Neural cell (in vitro differentiated cells): ENCODE results near the gene USP7. TPM values are rescaled to one million over a fixed set of nuclear protein-coding genes. Genes with fewer than 3 reads are reported as not detected.

Source experiments
- H2AFZ ChIP-seq: fragments of 200-600, 300-800 bp; sonication (generic), shearing (Covaris generic); 2 replicates; pipeline ENCODE4 v1.6.0; 2014; ENCODE audit warnings: low read depth, mild to moderate bottlenecking, antibody characterized with exemption, low read length, moderate library complexity
- H3F3A ChIP-seq: fragments of 200-600 bp; shearing (Covaris generic); 2 replicates; pipeline ENCODE4 v1.6.1; 2016; ENCODE audit warnings: mild to moderate bottlenecking, moderate library complexity, mixed read lengths, antibody characterized with exemption, low read length; ENCODE audit not compliant: insufficient read depth, poor library complexity, severe bottlenecking
- H3K27ac ChIP-seq: fragments of 200-600, 300-800 bp; sonication (generic), shearing (Covaris generic); 2 replicates; pipeline ENCODE4 v1.5.1; 2014; ENCODE audit warnings: mild to moderate bottlenecking, low read length, moderate library complexity
- H3K27me3 ChIP-seq: fragments of 300-800, 200-600 bp; sonication (generic), shearing (Covaris generic); 2 replicates; pipeline ENCODE4 v1.6.0; 2014; ENCODE audit warnings: mild to moderate bottlenecking, low read depth, low read length, moderate library complexity; ENCODE audit not compliant: insufficient read depth
- H3K36me3 ChIP-seq: fragments of 300-800, 200-600 bp; sonication (generic), shearing (Covaris generic); 2 replicates; pipeline ENCODE4 v1.5.1; 2014; ENCODE audit warnings: mild to moderate bottlenecking, antibody characterized with exemption, low read length, moderate library complexity; ENCODE audit not compliant: insufficient read depth
- H3K4me2 ChIP-seq: fragments of 300-800, 200-600 bp; sonication (generic), shearing (Covaris generic); 2 replicates; pipeline ENCODE4 v1.6.0; 2014; ENCODE audit warnings: mild to moderate bottlenecking, low read length
- H3K4me3 ChIP-seq: fragments of 300-800, 200-600 bp; sonication (generic), shearing (Covaris generic); 2 replicates; pipeline ENCODE4 v1.5.1; 2014; ENCODE audit warnings: mild to moderate bottlenecking, low read length, moderate library complexity
- H3K79me2 ChIP-seq: fragments of 200-600 bp; shearing (Covaris generic); replicated peaks from 2 replicates; pipeline ENCODE4 v1.6.0; 2014; ENCODE audit warnings: mild to moderate bottlenecking, low read length, moderate library complexity; ENCODE audit not compliant: insufficient read depth
- H3K9ac ChIP-seq: fragments of 300-800, 200-600 bp; sonication (generic), shearing (Covaris generic); 2 replicates; pipeline ENCODE4 v1.6.1; 2016; ENCODE audit warnings: mild to moderate bottlenecking, low read length, mixed read lengths
- H3K9me2 ChIP-seq: fragments of 200-600 bp; shearing (Covaris generic); 2 replicates; pipeline ENCODE4 v1.6.1; 2016; ENCODE audit warnings: mild to moderate bottlenecking, low read length, mixed read lengths; ENCODE audit not compliant: insufficient read depth
- H3K9me3 ChIP-seq: fragments of 200-600, 300-800 bp; sonication (generic), shearing (Covaris generic); 2 replicates; pipeline ENCODE4 v1.6.1; 2016; ENCODE audit warnings: mild to moderate bottlenecking, mixed run types, low read length, moderate library complexity, mixed read lengths
- H4K20me1 ChIP-seq: fragments of 200-600 bp; shearing (Covaris generic); 2 replicates; pipeline ENCODE4 v1.6.1; 2016; ENCODE audit warnings: mild to moderate bottlenecking, mixed run types; ENCODE audit not compliant: insufficient read depth
- EP300 ChIP-seq: fragments of 450-650 bp; conservative IDR thresholded peaks from 2 replicates; pipeline ENCODE4 v1.6.1; 2014; ENCODE audit warnings: antibody characterized with exemption, mild to moderate bottlenecking, moderate library complexity; ENCODE audit not compliant: poor library complexity, severe bottlenecking
- EZH2 ChIP-seq: fragments of 200-600, 300-800 bp; shearing (Covaris generic), sonication (generic); IDR thresholded peaks from 2 replicates; pipeline ENCODE4 v1.6.1; 2014; ENCODE audit warnings: antibody characterized with exemption, low read length, borderline replicate concordance, mild to moderate bottlenecking; ENCODE audit not compliant: insufficient read depth, poor library complexity, severe bottlenecking
- MXI1 ChIP-seq: fragments of 450-650 bp; conservative IDR thresholded peaks from 2 replicates; pipeline ENCODE4 v1.6.1; 2014; ENCODE audit warnings: antibody characterized with exemption, mild to moderate bottlenecking; ENCODE audit not compliant: poor library complexity, severe bottlenecking
- POLR2AphosphoS5 ChIP-seq: IDR thresholded peaks from 2 replicates; pipeline ENCODE4 v1.6.1; 2012
- RAD21 ChIP-seq: fragments of 450-650 bp; conservative IDR thresholded peaks from 2 replicates; pipeline ENCODE4 v1.6.1; 2014; ENCODE audit warnings: antibody characterized with exemption, mild to moderate bottlenecking, moderate library complexity
- SMC3 ChIP-seq: fragments of 450-650 bp; conservative IDR thresholded peaks from 2 replicates; pipeline ENCODE4 v1.6.1; 2014; ENCODE audit warnings: antibody characterized with exemption, mild to moderate bottlenecking, moderate library complexity; ENCODE audit not compliant: poor library complexity
- TAF1 ChIP-seq: IDR thresholded peaks from 2 replicates; pipeline ENCODE4 v1.6.1; 2012; ENCODE audit warnings: low read depth
- polyA plus RNA-seq: library from polyadenylated mRNA; depleted of rRNA; stranded (reverse); fragments of >200 nt; gene quantifications from 2 replicates; pipeline ENCODE4 v1.2.3, GENCODE V29; 2014
- TF ChIP-seq, protein P1 (sequence below): fragments of 450-650 bp; IDR thresholded peaks from 2 replicates; pipeline ENCODE4 v1.5.1; 2014; ENCODE audit warnings: antibody characterized with exemption, mild to moderate bottlenecking, moderate library complexity; ENCODE audit not compliant: poor library complexity, severe bottlenecking
- TF ChIP-seq, protein P2 (sequence below): IDR thresholded peaks from 2 replicates; pipeline ENCODE4 v1.6.1; 2012; ENCODE audit warnings: borderline replicate concordance

USP7 gene
- polyA plus RNA-seq, 1 donor from 2014 or later: 52.5 TPM

DNA sequence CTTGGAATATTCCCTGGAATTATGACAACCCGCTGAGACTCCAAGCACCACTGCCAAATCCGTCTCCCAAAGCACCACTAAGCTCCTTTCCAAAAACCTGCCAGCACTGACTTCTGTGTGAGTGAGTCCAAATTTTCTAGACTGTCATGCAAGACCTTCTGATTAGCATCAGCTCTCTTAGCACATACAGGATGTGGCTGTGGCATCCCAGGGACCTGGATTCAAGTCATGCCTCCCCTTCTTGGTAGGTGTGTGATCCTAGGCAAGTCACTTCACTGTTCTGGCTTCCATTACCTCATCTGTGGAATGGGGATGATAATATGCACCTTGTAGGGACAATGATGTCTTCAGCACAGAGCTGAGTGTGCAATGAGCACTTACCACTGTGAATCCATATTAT lies 38.3 kb upstream of the USP7 start:
- TF ChIP-seq POLR2AphosphoS5: no peak
- TF ChIP-seq EP300: no peak
- Histone ChIP-seq H3K79me2 (no peaks in the 10 kb centered on the region), H3F3A (no peaks in the 10 kb centered on the region), H3K9me3 (no peaks in the 10 kb centered on the region), H3K27me3 (no peaks in the 10 kb centered on the region), H3K36me3 (no peaks in the 10 kb centered on the region), H3K4me3 (no peak overlapping the region), H3K4me2 (no peak overlapping the region), H3K27ac (no peak overlapping the region), H3K9ac (no peak overlapping the region), H2AFZ (no peak overlapping the region), H3K9me2 (no peaks in the 10 kb centered on the region), H4K20me1 (no peaks in the 10 kb centered on the region)

DNA sequence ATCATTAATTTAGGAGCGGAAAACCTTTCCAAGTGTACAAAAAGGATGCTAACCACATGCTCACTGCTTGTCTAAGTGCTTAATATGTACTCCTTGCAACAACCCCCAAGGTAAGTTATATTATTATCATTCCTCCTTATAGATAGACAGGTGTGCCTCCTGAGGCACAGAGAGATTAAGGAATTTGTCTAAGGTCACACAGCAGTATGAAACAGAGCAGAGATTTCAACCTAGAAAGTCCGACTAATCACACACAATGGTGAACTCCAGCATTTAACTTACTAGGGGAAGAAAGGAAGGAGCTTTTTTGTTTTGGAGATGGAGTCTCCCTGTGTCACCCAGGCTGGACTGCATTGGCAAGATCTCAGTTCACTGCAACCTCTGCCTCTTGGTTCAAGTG lies 37.0 kb upstream of the USP7 start:
- no peaks in the 10 kb centered on the region for H3K79me2 ChIP-seq
- no peaks in the 10 kb centered on the region for H3K36me3 ChIP-seq
- no peak overlapping the region for H3K4me3 ChIP-seq
- no peaks in the 10 kb centered on the region for H3F3A ChIP-seq
- TF ChIP-seq, protein P1, sequence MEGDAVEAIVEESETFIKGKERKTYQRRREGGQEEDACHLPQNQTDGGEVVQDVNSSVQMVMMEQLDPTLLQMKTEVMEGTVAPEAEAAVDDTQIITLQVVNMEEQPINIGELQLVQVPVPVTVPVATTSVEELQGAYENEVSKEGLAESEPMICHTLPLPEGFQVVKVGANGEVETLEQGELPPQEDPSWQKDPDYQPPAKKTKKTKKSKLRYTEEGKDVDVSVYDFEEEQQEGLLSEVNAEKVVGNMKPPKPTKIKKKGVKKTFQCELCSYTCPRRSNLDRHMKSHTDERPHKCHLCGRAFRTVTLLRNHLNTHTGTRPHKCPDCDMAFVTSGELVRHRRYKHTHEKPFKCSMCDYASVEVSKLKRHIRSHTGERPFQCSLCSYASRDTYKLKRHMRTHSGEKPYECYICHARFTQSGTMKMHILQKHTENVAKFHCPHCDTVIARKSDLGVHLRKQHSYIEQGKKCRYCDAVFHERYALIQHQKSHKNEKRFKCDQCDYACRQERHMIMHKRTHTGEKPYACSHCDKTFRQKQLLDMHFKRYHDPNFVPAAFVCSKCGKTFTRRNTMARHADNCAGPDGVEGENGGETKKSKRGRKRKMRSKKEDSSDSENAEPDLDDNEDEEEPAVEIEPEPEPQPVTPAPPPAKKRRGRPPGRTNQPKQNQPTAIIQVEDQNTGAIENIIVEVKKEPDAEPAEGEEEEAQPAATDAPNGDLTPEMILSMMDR: no peak
- TF ChIP-seq TAF1 (no peak), EZH2 (no peak), EP300 (no peak), SMC3 (no peak)
- H3K27me3 ChIP-seq: no peaks in the 10 kb centered on the region
- no peaks in the 10 kb centered on the region for H4K20me1 ChIP-seq
- no peak overlapping the region for H3K4me2 ChIP-seq
- no peak overlapping the region for H3K9ac ChIP-seq
- no peaks in the 10 kb centered on the region for H3K9me3 ChIP-seq
- H3K27ac ChIP-seq: no peak overlapping the region
- H3K9me2 ChIP-seq: no peaks in the 10 kb centered on the region
- H2AFZ ChIP-seq: no peak overlapping the region

DNA sequence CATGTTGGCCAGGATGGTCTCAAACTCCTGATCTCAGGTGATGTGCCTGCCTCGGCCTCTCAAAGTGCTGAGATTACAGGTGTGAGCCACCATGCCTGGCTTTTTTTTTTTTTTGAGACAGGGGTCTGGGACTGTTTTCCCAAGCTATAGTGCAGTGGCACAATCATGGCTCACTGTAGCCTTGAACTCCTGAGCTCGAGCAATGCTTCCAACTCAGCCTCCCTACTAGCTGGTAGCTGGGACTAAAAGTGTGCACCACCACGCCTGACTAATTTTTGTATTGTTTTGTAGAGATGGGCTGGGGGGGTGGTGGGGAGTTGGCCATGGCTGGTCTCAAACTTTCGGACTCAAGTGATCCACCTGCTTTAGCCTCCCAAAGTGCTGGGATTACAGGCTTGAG lies 36.1 kb upstream of the USP7 start:
- Histone ChIP-seq H3K9me3 (no peaks in the 10 kb centered on the region), H3K36me3 (no peaks in the 10 kb centered on the region), H3K4me2 (no peak overlapping the region), H2AFZ (no peak overlapping the region), H3K4me3 (no peak overlapping the region), H4K20me1 (no peaks in the 10 kb centered on the region), H3K79me2 (no peaks in the 10 kb centered on the region), H3K9ac (no peak overlapping the region), H3F3A (no peaks in the 10 kb centered on the region), H3K9me2 (no peaks in the 10 kb centered on the region), H3K27me3 (no peaks in the 10 kb centered on the region), H3K27ac (no peak overlapping the region)
- TF ChIP-seq MXI1 (no peak), EP300 (no peak), RAD21 (no peak), SMC3 (no peak), TAF1 (no peak), EZH2 (no peak)
- TF ChIP-seq, protein P2, sequence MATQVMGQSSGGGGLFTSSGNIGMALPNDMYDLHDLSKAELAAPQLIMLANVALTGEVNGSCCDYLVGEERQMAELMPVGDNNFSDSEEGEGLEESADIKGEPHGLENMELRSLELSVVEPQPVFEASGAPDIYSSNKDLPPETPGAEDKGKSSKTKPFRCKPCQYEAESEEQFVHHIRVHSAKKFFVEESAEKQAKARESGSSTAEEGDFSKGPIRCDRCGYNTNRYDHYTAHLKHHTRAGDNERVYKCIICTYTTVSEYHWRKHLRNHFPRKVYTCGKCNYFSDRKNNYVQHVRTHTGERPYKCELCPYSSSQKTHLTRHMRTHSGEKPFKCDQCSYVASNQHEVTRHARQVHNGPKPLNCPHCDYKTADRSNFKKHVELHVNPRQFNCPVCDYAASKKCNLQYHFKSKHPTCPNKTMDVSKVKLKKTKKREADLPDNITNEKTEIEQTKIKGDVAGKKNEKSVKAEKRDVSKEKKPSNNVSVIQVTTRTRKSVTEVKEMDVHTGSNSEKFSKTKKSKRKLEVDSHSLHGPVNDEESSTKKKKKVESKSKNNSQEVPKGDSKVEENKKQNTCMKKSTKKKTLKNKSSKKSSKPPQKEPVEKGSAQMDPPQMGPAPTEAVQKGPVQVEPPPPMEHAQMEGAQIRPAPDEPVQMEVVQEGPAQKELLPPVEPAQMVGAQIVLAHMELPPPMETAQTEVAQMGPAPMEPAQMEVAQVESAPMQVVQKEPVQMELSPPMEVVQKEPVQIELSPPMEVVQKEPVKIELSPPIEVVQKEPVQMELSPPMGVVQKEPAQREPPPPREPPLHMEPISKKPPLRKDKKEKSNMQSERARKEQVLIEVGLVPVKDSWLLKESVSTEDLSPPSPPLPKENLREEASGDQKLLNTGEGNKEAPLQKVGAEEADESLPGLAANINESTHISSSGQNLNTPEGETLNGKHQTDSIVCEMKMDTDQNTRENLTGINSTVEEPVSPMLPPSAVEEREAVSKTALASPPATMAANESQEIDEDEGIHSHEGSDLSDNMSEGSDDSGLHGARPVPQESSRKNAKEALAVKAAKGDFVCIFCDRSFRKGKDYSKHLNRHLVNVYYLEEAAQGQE: no peak
- TF ChIP-seq, protein P1: no peak
